Subcutaneous abdominal adipose tissue (tissue), 5 donors: ENCODE measurements around the gene RNF6.

Experiments
- H3K27ac ChIP-seq: one replicate; pipeline ENCODE4 v1.7.0; 2013; ENCODE audit warnings: low read depth, mild to moderate bottlenecking, inconsistent platforms, low read length, moderate library complexity
- H3K27me3 ChIP-seq, 5 donors: one replicate each; pipeline ENCODE4 v1.7.0; 2013; ENCODE audit warnings: low read length in 5 of 5, inconsistent platforms in 1 of 5; ENCODE audit not compliant: control insufficient read depth in 5 of 5, insufficient read depth in 4 of 5
- H3K36me3 ChIP-seq, 5 donors: one replicate each; pipeline ENCODE4 v1.7.0; 2013; ENCODE audit warnings: low read length in 5 of 5; ENCODE audit not compliant: control insufficient read depth in 5 of 5, insufficient read depth in 5 of 5
- H3K4me1 ChIP-seq, 5 donors: one replicate each; pipeline ENCODE4 v1.7.0; 2013; ENCODE audit warnings: low read length in 5 of 5, mild to moderate bottlenecking in 3 of 5, moderate library complexity in 1 of 5; ENCODE audit not compliant: control insufficient read depth in 5 of 5, insufficient read depth in 5 of 5
- H3K4me3 ChIP-seq, 5 donors: one replicate each; pipeline ENCODE4 v1.7.0; 2013; ENCODE audit warnings: low read length in 5 of 5, low read depth in 1 of 5
- H3K9ac ChIP-seq, 5 donors: one replicate each; pipeline ENCODE4 v1.7.0; 2013; ENCODE audit warnings: low read length in 5 of 5, mild to moderate bottlenecking in 4 of 5, moderate library complexity in 3 of 5
- H3K9me3 ChIP-seq, 5 donors: one replicate each; pipeline ENCODE4 v1.7.0; 2013; ENCODE audit warnings: low read length in 5 of 5; ENCODE audit not compliant: control insufficient read depth in 5 of 5
- donor health status: healthy.
- donor health status: healthy.
- donor health status: healthy.
- donor health status: healthy.
- donor health status: healthy.

The RNF6 gene

DNA sequence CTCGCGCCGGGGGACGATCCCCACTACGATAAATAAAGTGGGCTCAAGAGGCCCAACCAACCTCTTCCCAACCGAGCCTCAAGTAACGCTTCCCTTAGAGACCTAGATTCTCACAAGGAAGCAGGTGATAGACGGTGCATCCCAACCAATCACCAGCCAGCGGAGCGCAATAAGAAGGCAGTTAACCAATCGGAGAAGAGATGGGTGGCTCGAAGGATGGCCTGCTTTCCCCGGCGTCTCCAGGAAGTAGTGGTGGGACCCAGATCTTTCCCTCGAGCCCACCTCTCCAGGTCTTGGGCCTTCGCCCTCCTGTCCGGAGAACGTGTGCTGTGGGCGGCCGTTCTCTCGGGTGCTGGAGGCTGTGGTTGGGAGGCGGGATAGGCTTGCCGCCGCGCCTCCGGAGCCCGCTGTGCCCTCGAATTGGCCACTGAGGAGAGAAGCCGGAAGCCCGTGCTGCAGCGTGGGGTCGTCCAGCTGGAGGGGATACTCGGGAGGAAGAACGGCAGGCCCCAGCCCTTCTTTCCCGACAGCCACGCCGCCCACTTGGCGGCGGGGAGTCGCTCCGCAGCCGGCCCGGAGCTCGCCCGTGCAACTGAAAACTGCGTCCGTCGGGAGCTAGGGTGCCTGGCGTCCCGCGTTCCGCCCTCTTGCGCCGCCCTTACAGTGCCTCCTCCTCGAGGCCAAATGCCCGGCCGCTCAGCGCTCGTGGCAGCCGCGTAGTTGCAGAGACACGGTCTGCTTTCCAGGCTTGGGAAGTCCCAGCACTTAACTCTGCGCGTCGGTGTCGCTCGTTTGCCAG is at the start of gene RNF6:
Gene RNF6 (minus strand): TSS at position 594 of the 799 bp plus-strand sequence. CDS start 2,665 bp downstream, outside the sequence.
- Histone ChIP-seq H3K27ac (peak within 1 kb of the TSS; percentile 95), H3K9me3 (no peaks in the 10 kb centered on the region), H3K4me1 (peaks cover 3 to 31% (median 28%) of the 10 kb centered on the region in 5 donors), H3K27me3 (no peaks in the 10 kb centered on the region), H3K36me3 (peaks cover 20 to 27% (median 23%) of the 10 kb centered on the region in 5 donors), H3K4me3 (peak within 1 kb of the TSS; percentile 93 to 99 (median 97)), H3K9ac (peak within 1 kb of the TSS; percentile 90 to 99 (median 93))

DNA sequence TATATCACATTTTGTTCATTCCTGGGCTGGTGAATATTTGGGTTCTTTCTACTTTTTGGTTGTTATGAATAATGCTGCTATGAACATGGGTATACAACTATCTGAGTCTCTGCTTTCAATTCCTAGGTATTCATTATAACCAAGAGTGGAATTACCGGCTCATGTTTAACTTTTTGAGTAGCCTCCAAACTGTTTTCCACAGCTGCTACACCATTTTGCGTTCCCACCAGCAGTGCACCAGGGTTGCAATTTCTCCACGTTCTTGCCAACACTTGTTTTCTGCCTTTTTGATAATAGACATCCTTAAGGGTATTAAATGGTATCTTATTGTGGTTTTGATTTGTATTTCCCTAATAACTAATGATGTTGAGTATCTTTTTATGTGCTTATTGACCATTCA is 48.6 kb upstream of the RNF6 start:
- Histone ChIP-seq H3K9ac (no peak overlapping the region), H3K4me3 (no peak overlapping the region), H3K4me1 (peaks cover 0 to 2% (median 0%) of the 10 kb centered on the region in 5 donors), H3K9me3 (no peaks in the 10 kb centered on the region), H3K27ac (no peak overlapping the region), H3K27me3 (no peaks in the 10 kb centered on the region), H3K36me3 (no peaks in the 10 kb centered on the region)

DNA sequence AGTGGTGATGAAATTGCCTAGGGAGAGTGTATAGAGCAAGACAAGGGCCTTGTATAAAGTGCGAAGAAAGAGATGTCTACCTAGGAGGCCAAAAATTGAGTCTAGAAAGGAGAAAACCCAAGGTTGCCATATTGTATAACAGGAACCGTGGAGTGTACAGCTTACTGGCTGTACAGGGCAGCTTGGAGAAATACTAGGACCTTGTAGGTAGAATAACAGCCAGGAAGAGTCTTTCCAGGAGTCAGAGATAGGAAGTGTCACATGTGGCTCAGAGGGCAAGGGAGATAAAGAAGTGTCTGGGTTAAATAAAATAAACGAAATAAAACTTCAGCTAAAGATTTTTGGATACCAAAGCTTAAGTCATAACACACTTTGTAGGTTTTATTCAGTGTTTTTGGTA is 44.2 kb upstream of the RNF6 start:
- Histone ChIP-seq H3K36me3 (no peaks in the 10 kb centered on the region), H3K9me3 (no peaks in the 10 kb centered on the region), H3K9ac (peak overlapping the region in 1 of 5 donors; percentile 30), H3K4me3 (no peak overlapping the region), H3K4me1 (peaks cover 0 to 2% (median 0%) of the 10 kb centered on the region in 5 donors), H3K27me3 (no peaks in the 10 kb centered on the region), H3K27ac (no peak overlapping the region)

DNA sequence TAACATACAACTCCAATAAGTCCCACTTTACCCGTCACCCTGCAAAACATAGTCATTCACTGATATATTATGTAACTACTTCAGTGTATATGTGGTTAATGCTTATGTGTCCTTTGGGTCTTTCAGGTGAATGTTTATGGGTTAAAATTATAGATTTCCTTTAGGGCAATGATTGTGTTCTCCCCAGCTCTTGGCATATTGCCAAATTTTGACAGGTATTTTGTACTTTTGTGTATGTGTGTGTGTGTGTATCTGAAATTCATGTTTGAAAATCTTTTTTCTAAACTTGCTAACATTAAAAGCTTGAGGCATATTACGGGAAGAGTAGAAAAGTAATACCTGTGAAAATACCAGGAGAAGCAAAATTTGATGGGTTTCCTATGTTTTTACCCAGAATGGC is 40.0 kb upstream of the RNF6 start:
- no peaks in the 10 kb centered on the region for H3K27me3 ChIP-seq
- H3K9ac ChIP-seq = no peak overlapping the region
- H3K4me1 ChIP-seq = no peaks in the 10 kb centered on the region
- H3K27ac ChIP-seq = no peak overlapping the region
- no peaks in the 10 kb centered on the region for H3K9me3 ChIP-seq
- no peak overlapping the region for H3K4me3 ChIP-seq
- no peaks in the 10 kb centered on the region for H3K36me3 ChIP-seq

DNA sequence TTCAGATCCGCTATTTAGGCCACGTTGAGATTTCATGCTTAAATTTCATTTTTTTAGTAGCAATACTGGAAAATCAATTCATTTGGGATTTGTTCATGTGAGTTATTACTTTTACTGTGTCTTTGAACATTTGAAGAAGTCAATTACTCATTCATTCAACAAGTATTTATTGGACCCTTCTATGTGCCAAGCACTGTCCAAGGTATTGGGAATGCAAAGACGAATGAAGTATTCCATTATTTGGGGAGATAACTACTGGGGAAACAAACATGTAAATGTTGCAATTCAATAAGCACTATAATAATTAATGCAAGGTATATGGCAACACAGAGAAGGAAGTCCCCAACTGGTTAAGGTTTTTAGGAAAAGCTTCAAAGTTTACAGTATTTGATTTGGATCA is 37.5 kb upstream of the RNF6 start:
- Histone ChIP-seq H3K4me3 (no peak overlapping the region), H3K27ac (no peak overlapping the region), H3K27me3 (no peaks in the 10 kb centered on the region), H3K4me1 (peaks cover 0 to 19% (median 16%) of the 10 kb centered on the region in 5 donors), H3K36me3 (no peaks in the 10 kb centered on the region), H3K9me3 (no peaks in the 10 kb centered on the region), H3K9ac (no peak overlapping the region)

DNA sequence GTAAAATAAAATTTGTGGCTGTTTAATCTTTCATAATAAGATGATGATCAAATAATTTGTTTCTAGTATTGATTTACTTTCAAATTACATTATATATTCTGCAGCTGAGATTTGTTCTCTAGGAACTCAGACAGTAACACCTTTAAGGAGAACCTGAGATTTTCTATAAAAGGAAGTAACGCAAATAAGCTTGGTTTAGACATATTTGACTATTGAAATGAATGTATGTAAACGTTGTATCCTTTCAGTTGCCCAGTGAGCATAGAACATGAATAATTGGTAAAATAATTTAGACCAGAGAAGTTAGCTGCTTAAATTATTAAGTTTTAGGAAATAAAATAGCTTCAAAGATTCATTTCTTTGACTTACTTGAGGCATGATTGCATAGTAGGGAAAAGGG is 34.9 kb upstream of the RNF6 start:
- Histone ChIP-seq H3K9ac (no peak overlapping the region), H3K4me1 (peaks cover 0 to 19% (median 16%) of the 10 kb centered on the region in 5 donors), H3K9me3 (no peaks in the 10 kb centered on the region), H3K27ac (no peak overlapping the region), H3K36me3 (no peaks in the 10 kb centered on the region), H3K27me3 (no peaks in the 10 kb centered on the region), H3K4me3 (no peak overlapping the region)

DNA sequence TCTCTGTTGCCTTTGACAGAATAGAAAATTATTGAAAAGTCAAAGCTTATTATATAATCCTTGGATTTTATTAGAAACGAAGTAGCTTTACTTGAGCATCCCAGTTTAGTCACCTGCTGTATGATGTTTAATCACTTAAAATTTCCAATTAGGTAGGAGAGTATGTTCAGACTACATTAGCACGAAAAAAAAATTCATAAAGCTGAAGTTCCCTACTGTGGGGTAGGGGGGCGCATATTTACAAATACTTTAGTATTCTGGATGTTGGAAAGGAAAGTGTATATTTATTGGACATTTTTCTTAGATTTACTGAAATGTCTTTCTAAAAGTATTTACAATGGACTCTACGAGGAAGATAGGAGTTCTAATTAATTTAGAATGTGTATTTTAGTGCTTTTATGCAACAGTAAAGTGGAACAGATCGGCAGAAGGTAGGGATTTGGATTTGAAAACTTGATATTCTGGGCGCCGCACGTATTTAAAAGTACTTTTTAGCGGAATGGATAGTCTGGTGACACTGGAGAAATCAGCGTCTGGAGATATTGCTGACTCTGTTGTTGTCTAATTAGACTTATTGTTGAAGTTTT is 33.7 kb upstream of the RNF6 start:
- Histone ChIP-seq H3K4me3 (peak overlapping the region in 2 of 5 donors; percentile 80 to 88), H3K27me3 (no peaks in the 10 kb centered on the region), H3K4me1 (peaks cover 0 to 19% (median 16%) of the 10 kb centered on the region in 5 donors), H3K9me3 (no peaks in the 10 kb centered on the region), H3K36me3 (no peaks in the 10 kb centered on the region), H3K27ac (no peak overlapping the region), H3K9ac (peak overlapping the region in 3 of 5 donors; percentile 81 to 88 (median 86))

DNA sequence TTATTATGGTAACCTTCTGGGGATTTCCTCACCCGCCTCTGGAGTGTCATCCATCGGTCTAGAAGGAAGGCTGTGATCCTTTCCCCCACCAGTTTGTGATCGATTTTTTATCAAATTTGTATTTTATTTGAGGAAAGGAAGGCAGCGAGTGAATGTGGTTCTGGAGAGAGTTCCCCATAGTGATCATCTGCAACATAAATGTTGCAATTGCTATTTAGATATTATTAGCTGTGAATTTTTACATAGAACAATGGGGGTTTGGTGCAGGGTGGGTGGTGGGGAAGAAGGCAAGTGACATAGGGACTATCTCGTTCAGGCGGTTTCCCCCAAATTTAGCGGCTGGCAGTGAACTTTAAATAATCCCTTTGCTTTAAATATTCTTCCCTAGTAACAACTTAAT is 33.0 kb upstream of the RNF6 start:
- Histone ChIP-seq H3K9me3 (no peaks in the 10 kb centered on the region), H3K9ac (peak overlapping the region; percentile 70 to 88 (median 84)), H3K4me1 (peaks cover 0 to 19% (median 16%) of the 10 kb centered on the region in 5 donors), H3K27ac (peak overlapping the region; percentile 89), H3K36me3 (no peaks in the 10 kb centered on the region), H3K4me3 (peak overlapping the region; percentile 77 to 98 (median 87)), H3K27me3 (no peaks in the 10 kb centered on the region)

DNA sequence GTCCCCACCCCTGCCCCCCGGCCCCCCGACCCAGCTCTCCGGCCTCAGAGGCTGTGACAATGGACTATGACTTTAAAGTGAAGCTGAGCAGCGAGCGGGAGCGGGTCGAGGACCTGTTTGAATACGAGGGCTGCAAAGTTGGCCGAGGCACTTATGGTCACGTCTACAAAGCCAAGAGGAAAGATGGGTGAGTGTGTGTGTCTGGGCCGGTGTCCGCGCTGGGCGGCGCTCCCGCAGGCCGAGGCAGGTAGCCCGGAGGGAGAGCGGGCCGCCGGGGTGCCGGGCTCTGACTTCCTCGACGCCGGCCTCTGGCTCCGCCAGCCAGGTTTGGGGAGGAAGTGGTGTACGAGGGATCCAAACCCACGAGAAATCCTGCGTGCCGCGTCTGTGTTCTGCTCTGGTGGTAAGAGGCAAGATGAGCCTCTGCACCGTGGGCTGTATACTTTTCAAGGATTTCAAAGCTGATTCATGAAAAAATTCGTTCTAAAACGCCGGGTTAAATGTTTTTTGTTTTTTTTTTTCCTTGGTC is 32.5 kb upstream of the RNF6 start:
- Histone ChIP-seq H3K4me1 (peaks cover 0 to 19% (median 16%) of the 10 kb centered on the region in 5 donors), H3K4me3 (peak overlapping the region; percentile 77 to 98 (median 87)), H3K9ac (peak overlapping the region; percentile 70 to 88 (median 84)), H3K27ac (peak overlapping the region; percentile 89), H3K27me3 (no peaks in the 10 kb centered on the region), H3K9me3 (no peaks in the 10 kb centered on the region), H3K36me3 (no peaks in the 10 kb centered on the region)
